DOHH2 (cell line): ENCODE results near the gene PSMD11.

Experiments used
- H3F3A ChIP-seq: fragments of 200-600 bp; sonication (generic), shearing (Covaris generic); 2 replicates; pipeline ENCODE4 v1.6.0; 2016; ENCODE audit warnings: antibody characterized with exemption, mild to moderate bottlenecking; ENCODE audit not compliant: control insufficient read depth, insufficient read depth
- H3K27ac ChIP-seq: fragments of 200-600 bp; sonication (generic); 2 replicates; pipeline ENCODE4 v1.5.1; 2014; ENCODE audit warnings: low read depth, mild to moderate bottlenecking, low read length, moderate library complexity
- H3K27me3 ChIP-seq: fragments of 200-600 bp; sonication (generic); 2 replicates; pipeline ENCODE4 v1.6.1; 2014; ENCODE audit warnings: mild to moderate bottlenecking, low read length, mixed read lengths; ENCODE audit not compliant: control insufficient read depth
- H3K36me3 ChIP-seq: fragments of 200-600 bp; sonication (generic); 2 replicates; pipeline ENCODE4 v1.6.1; 2014; ENCODE audit warnings: mild to moderate bottlenecking, low read length, moderate library complexity, mixed read lengths; ENCODE audit not compliant: control insufficient read depth
- H3K4me1 ChIP-seq: fragments of 200-600 bp; sonication (generic); 2 replicates; pipeline ENCODE4 v1.6.1; 2014; ENCODE audit warnings: mild to moderate bottlenecking, low read length, mixed read lengths; ENCODE audit not compliant: control insufficient read depth
- H3K4me2 ChIP-seq: fragments of 200-600 bp; sonication (generic); 2 replicates; pipeline ENCODE4 v1.6.0; 2014; ENCODE audit warnings: mild to moderate bottlenecking, low read length, moderate library complexity
- H3K4me3 ChIP-seq: fragments of 200-600 bp; sonication (generic); 2 replicates; pipeline ENCODE4 v1.5.1; 2014; ENCODE audit warnings: mild to moderate bottlenecking, low read length, mixed read lengths
- H3K79me2 ChIP-seq: fragments of 200-600 bp; sonication (generic); 2 replicates; pipeline ENCODE4 v1.6.1; 2014; ENCODE audit warnings: mild to moderate bottlenecking, low read length, mixed read lengths; ENCODE audit not compliant: control insufficient read depth
- H3K9me2 ChIP-seq: fragments of 200-600 bp; sonication (generic); replicated peaks from 2 replicates; pipeline ENCODE4 v1.6.1; 2014; ENCODE audit warnings: mild to moderate bottlenecking, low read length, mixed read lengths; ENCODE audit not compliant: control insufficient read depth
- H3K9me3 ChIP-seq: fragments of 200-600 bp; sonication (generic); 2 replicates; pipeline ENCODE4 v1.6.1; 2014; ENCODE audit warnings: antibody characterized with exemption, low read length, mixed read lengths; ENCODE audit not compliant: control insufficient read depth, insufficient read depth
- H4K20me1 ChIP-seq: fragments of 200-600 bp; sonication (generic); 2 replicates; pipeline ENCODE4 v1.6.0; 2014; ENCODE audit warnings: low read depth, mild to moderate bottlenecking, antibody characterized with exemption, low read length, moderate library complexity; ENCODE audit not compliant: control insufficient read depth, insufficient read depth
- CTCF ChIP-seq: fragments of 200-600 bp; sonication (generic); IDR thresholded peaks from one replicate; pipeline ENCODE4 v1.5.1; 2014; ENCODE audit warnings: antibody characterized with exemption, mild to moderate bottlenecking, low read depth, low read length; ENCODE audit not compliant: poor library complexity, severe bottlenecking
- EZH2phosphoT487 ChIP-seq: fragments of 200-600 bp; sonication (generic); IDR thresholded peaks from 2 replicates; pipeline ENCODE4 v1.6.1; 2017; ENCODE audit warnings: borderline replicate concordance, mild to moderate bottlenecking, antibody characterized with exemption, low read length, moderate library complexity, mixed read lengths

Gene PSMD11

DNA sequence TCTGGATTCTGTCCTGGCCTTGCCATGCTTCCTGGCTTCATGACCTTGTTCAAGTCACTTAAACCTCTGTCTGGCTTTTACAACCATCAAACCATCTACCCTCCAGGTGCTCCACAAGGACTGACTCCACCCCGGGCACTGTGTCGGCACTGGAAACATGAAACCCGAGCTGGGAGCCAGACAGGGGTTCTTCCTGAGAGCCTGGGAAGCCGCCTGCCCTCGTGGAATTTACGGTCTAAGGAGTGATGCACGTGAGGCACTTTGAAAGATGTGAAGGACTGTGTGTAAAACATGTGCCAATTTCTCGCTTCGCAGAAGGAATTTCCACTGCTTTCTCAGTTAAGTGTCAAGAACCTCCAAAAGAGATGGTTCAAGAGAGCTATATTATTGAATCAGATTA is 54.1 kb downstream of the PSMD11 start:
- H3K79me2 ChIP-seq = no peaks in the 10 kb centered on the region
- TF ChIP-seq CTCF = no peak
- no peak for TF ChIP-seq EZH2phosphoT487
- no peaks in the 10 kb centered on the region for H3K9me3 ChIP-seq
- no peaks in the 10 kb centered on the region for H4K20me1 ChIP-seq
- no peaks in the 10 kb centered on the region for H3F3A ChIP-seq
- no peak overlapping the region for H3K4me2 ChIP-seq
- H3K4me3 ChIP-seq = no peak overlapping the region
- peaks cover 7% of the 10 kb centered on the region for H3K4me1 ChIP-seq
- peaks cover 6% of the 10 kb centered on the region; the same call in 1 of the 2 replicates for H3K27me3 ChIP-seq
- H3K9me2 ChIP-seq = no peaks in the 10 kb centered on the region
- no peak overlapping the region for H3K27ac ChIP-seq
- H3K36me3 ChIP-seq = no peaks in the 10 kb centered on the region

DNA sequence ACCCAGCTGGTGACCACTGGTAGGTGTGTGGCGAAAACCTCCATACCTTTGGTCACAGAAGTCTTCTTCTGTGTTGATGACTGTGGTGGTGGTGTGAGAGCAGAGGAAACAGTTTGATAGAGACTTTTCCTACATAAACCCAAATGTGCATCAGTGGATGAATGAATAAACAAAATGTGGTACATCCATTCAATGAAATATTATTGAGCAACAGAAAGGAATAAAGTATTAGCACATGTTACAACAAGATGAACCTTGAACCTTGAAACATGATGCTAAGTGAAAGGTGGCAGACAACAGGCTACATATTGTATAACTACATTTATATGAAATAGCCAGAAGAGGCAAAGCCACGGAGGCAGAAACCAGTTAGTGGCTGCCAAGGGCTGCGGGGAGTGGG is 57.7 kb downstream of the PSMD11 start:
- TF ChIP-seq CTCF = no peak
- TF ChIP-seq EZH2phosphoT487 = no peak
- Histone ChIP-seq H3K4me1 (peaks cover 17% of the 10 kb centered on the region), H3K9me2 (no peaks in the 10 kb centered on the region), H3K27me3 (peaks cover 11% of the 10 kb centered on the region; the same call in 1 of the 2 replicates), H3F3A (no peaks in the 10 kb centered on the region), H3K4me3 (no peak overlapping the region), H3K9me3 (no peaks in the 10 kb centered on the region), H3K27ac (no peak overlapping the region), H4K20me1 (no peaks in the 10 kb centered on the region), H3K79me2 (no peaks in the 10 kb centered on the region), H3K36me3 (no peaks in the 10 kb centered on the region), H3K4me2 (no peak overlapping the region)

DNA sequence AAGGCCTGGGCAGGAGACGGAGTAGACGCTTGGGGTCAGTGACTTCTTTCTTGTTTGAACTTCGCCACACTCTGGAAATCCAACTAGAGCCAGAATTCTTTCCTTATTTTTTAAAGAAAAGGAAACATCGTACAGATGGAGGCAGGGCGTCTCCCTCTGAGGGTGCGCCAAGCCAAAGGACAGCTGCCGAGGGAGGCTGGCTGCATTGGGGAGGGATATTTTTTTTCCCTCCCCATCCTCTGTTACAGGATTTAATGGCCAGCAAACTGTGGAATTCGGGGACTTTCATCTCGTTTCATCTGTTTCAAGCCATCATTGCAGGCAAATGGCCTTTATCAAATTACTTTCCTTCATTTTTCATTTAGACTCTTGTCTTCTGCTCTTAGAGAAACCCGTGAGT is 58.4 kb downstream of the PSMD11 start:
- no peaks in the 10 kb centered on the region for H3F3A ChIP-seq
- no peak overlapping the region for H3K27ac ChIP-seq
- H3K4me1 ChIP-seq = peaks cover 17% of the 10 kb centered on the region
- H3K36me3 ChIP-seq = no peaks in the 10 kb centered on the region
- H3K4me3 ChIP-seq = no peak overlapping the region
- H3K4me2 ChIP-seq = peak overlapping the region; percentile 13; the same call in 1 of the 2 replicates
- no peaks in the 10 kb centered on the region for H3K9me3 ChIP-seq
- H3K27me3 ChIP-seq = peaks cover 11% of the 10 kb centered on the region; the same call in 1 of the 2 replicates
- no peaks in the 10 kb centered on the region for H4K20me1 ChIP-seq
- no peaks in the 10 kb centered on the region for H3K79me2 ChIP-seq
- H3K9me2 ChIP-seq = no peaks in the 10 kb centered on the region
- no peak for TF ChIP-seq EZH2phosphoT487
- TF ChIP-seq CTCF = no peak
